HG02870 (cell line): ENCODE results near the gene KLHL29.

Experiments used
- ATAC-seq: cut with Tn5 transposase; IDR thresholded peaks from one replicate; pipeline ENCODE4 v1.9.1; 2021; ENCODE audit warnings: mild to moderate bottlenecking, moderate library complexity; ENCODE audit not compliant: unreplicated experiment

KLHL29 gene

GRCh38 chr2:23507267-23508065 lies 122.5 kb downstream of the KLHL29 start:
- no peak for ATAC-seq

GRCh38 chr2:23508066-23508390 lies 123.0 kb downstream of the KLHL29 start:
- ATAC-seq, result no peak

GRCh38 chr2:23509103-23509502 lies 124.1 kb downstream of the KLHL29 start:
- no peak for ATAC-seq

GRCh38 chr2:23509596-23510292 lies 124.8 kb downstream of the KLHL29 start:
- no peak for ATAC-seq

GRCh38 chr2:23510471-23510870 lies 125.5 kb downstream of the KLHL29 start:
- ATAC-seq, result no peak

- ATAC-seq, result no peak
These were observed 127.8 kb downstream of the KLHL29 start for GRCh38 chr2:23512778-23513177.

- no peak for ATAC-seq
These were observed 128.4 kb downstream of the KLHL29 start for GRCh38 chr2:23513245-23513871.

- ATAC-seq, result no peak
These were observed 129.2 kb downstream of the KLHL29 start for GRCh38 chr2:23513872-23514793.

GRCh38 chr2:23516520-23517256 lies 131.7 kb downstream of the KLHL29 start:
- ATAC-seq, result no peak

- ATAC-seq, result no peak
These were observed 133.7 kb downstream of the KLHL29 start for GRCh38 chr2:23518481-23519333.

GRCh38 chr2:23519334-23519651 lies 134.3 kb downstream of the KLHL29 start:
- ATAC-seq, result no peak

- no peak for ATAC-seq
These were observed 135.3 kb downstream of the KLHL29 start for GRCh38 chr2:23520256-23520655.

GRCh38 chr2:23521060-23521459 lies 136.1 kb downstream of the KLHL29 start:
- ATAC-seq, result no peak

- no peak for ATAC-seq
These were observed 137.9 kb downstream of the KLHL29 start for GRCh38 chr2:23522726-23523372.

- no peak for ATAC-seq
These were observed 138.6 kb downstream of the KLHL29 start for GRCh38 chr2:23523373-23524260.

- ATAC-seq, result no peak
These were observed 139.3 kb downstream of the KLHL29 start for GRCh38 chr2:23524261-23524706.

GRCh38 chr2:23525137-23525765 lies 140.3 kb downstream of the KLHL29 start:
- no peak for ATAC-seq
